ENCODE results near the gene PTPDC1.

The PTPDC1 gene

GRCh38 chr9:94149696-94150095 lies 65.4 kb downstream of the PTPDC1 start:
- no peak for TF ChIP-seq EZH2phosphoT487 (IDR thresholded peaks at IDR 0.05; ENCODE audit: borderline replicate concordance)
- TF ChIP-seq, protein P1, sequence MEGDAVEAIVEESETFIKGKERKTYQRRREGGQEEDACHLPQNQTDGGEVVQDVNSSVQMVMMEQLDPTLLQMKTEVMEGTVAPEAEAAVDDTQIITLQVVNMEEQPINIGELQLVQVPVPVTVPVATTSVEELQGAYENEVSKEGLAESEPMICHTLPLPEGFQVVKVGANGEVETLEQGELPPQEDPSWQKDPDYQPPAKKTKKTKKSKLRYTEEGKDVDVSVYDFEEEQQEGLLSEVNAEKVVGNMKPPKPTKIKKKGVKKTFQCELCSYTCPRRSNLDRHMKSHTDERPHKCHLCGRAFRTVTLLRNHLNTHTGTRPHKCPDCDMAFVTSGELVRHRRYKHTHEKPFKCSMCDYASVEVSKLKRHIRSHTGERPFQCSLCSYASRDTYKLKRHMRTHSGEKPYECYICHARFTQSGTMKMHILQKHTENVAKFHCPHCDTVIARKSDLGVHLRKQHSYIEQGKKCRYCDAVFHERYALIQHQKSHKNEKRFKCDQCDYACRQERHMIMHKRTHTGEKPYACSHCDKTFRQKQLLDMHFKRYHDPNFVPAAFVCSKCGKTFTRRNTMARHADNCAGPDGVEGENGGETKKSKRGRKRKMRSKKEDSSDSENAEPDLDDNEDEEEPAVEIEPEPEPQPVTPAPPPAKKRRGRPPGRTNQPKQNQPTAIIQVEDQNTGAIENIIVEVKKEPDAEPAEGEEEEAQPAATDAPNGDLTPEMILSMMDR (conservative IDR thresholded peaks at IDR 0.05; ENCODE audit: low read length) = no peak
- Histone ChIP-seq H4K20me1 (ENCODE audit: insufficient read depth, low read length, poor library complexity, severe bottlenecking) (no peaks in the 10 kb centered on the region), H3K9me3 (ENCODE audit: insufficient read depth, low read depth, low read length) (no peaks in the 10 kb centered on the region), H3K9ac (ENCODE audit: low read depth, low read length, poor library complexity, severe bottlenecking) (no peak overlapping the region), H3K27me3 (ENCODE audit: insufficient read depth, low read length, poor library complexity, severe bottlenecking) (no peaks in the 10 kb centered on the region), H3K4me1 (ENCODE audit: insufficient read depth, low read length, poor library complexity, severe bottlenecking) (peaks cover 3% of the 10 kb centered on the region), H2AFZ (ENCODE audit: low read length) (no peak overlapping the region), H3K79me2 (ENCODE audit: insufficient read depth, low read length) (no peaks in the 10 kb centered on the region), H3K4me3 (ENCODE audit: low read length, poor library complexity, severe bottlenecking) (no peak overlapping the region), H3K4me2 (ENCODE audit: low read depth, low read length, poor library complexity, severe bottlenecking) (no peak overlapping the region), H3K9me2 (replicated peaks; ENCODE audit: low read depth, low read length) (no peaks in the 10 kb centered on the region), H3F3A (ENCODE audit: low read depth) (no peaks in the 10 kb centered on the region), H3K36me3 (ENCODE audit: insufficient read depth, low read length) (no peaks in the 10 kb centered on the region)

DNA sequence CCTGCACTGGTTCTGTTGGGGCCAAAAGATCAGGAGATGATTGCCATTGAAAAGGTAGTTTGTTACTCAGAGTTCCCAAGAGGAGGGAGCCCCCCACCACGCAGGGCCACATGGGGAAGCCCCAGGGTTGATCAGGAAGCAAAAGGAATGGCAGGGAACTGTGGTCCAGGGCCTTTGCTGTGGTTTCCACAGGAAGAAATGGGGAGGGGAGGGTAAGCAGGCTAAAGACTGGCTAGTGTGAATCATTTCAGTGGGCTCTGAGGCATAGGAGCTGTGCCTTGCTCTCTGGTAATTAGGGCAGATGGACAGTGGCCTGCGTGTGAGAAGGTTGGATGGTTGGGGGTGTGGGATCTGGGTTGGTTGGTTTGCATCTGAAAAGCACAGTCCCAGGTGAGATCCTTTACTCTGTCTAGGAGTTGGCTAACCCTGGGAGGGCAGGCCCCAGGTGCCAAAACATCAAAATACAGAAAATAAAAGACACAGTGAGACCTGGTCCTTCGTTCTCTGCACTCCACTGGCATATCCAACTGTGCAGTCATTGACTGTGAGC lies 66.1 kb downstream of the PTPDC1 start:
- H3K4me3 ChIP-seq (ENCODE audit: low read length, poor library complexity, severe bottlenecking) = no peak overlapping the region
- H3K4me2 ChIP-seq (ENCODE audit: low read depth, low read length, poor library complexity, severe bottlenecking) = no peak overlapping the region
- H3F3A ChIP-seq (ENCODE audit: low read depth) = no peaks in the 10 kb centered on the region
- TF ChIP-seq, protein P1 (conservative IDR thresholded peaks at IDR 0.05; ENCODE audit: low read length) = no peak
- TF ChIP-seq EZH2phosphoT487 (IDR thresholded peaks at IDR 0.05; ENCODE audit: borderline replicate concordance) = no peak
- no peaks in the 10 kb centered on the region for H4K20me1 ChIP-seq (ENCODE audit: insufficient read depth, low read length, poor library complexity, severe bottlenecking)
- H3K9me2 ChIP-seq (replicated peaks; ENCODE audit: low read depth, low read length) = no peaks in the 10 kb centered on the region
- H3K4me1 ChIP-seq (ENCODE audit: insufficient read depth, low read length, poor library complexity, severe bottlenecking) = peaks cover 3% of the 10 kb centered on the region
- no peaks in the 10 kb centered on the region for H3K36me3 ChIP-seq (ENCODE audit: insufficient read depth, low read length)
- no peaks in the 10 kb centered on the region for H3K9me3 ChIP-seq (ENCODE audit: insufficient read depth, low read depth, low read length)
- no peaks in the 10 kb centered on the region for H3K27me3 ChIP-seq (ENCODE audit: insufficient read depth, low read length, poor library complexity, severe bottlenecking)
- no peaks in the 10 kb centered on the region for H3K79me2 ChIP-seq (ENCODE audit: insufficient read depth, low read length)
- H3K9ac ChIP-seq (ENCODE audit: low read depth, low read length, poor library complexity, severe bottlenecking) = no peak overlapping the region
- H2AFZ ChIP-seq (ENCODE audit: low read length) = no peak overlapping the region

GRCh38 chr9:94150890-94151650 lies 66.8 kb downstream of the PTPDC1 start:
- Histone ChIP-seq H3K4me2 (ENCODE audit: low read depth, low read length, poor library complexity, severe bottlenecking) (no peak overlapping the region), H3K9me3 (ENCODE audit: insufficient read depth, low read depth, low read length) (no peaks in the 10 kb centered on the region), H3K9me2 (replicated peaks; ENCODE audit: low read depth, low read length) (no peaks in the 10 kb centered on the region), H3K36me3 (ENCODE audit: insufficient read depth, low read length) (no peaks in the 10 kb centered on the region), H3K27me3 (ENCODE audit: insufficient read depth, low read length, poor library complexity, severe bottlenecking) (no peaks in the 10 kb centered on the region), H3K4me3 (ENCODE audit: low read length, poor library complexity, severe bottlenecking) (no peak overlapping the region), H2AFZ (ENCODE audit: low read length) (no peak overlapping the region), H3K9ac (ENCODE audit: low read depth, low read length, poor library complexity, severe bottlenecking) (no peak overlapping the region), H3K4me1 (ENCODE audit: insufficient read depth, low read length, poor library complexity, severe bottlenecking) (peaks cover 3% of the 10 kb centered on the region), H4K20me1 (ENCODE audit: insufficient read depth, low read length, poor library complexity, severe bottlenecking) (no peaks in the 10 kb centered on the region), H3K79me2 (ENCODE audit: insufficient read depth, low read length) (no peaks in the 10 kb centered on the region), H3F3A (ENCODE audit: low read depth) (no peaks in the 10 kb centered on the region)
- TF ChIP-seq, protein P1 (conservative IDR thresholded peaks at IDR 0.05; ENCODE audit: low read length) = no peak
- TF ChIP-seq EZH2phosphoT487 (IDR thresholded peaks at IDR 0.05; ENCODE audit: borderline replicate concordance) = no peak

Measured in Loucy (cell line).